Measurements from ENCODE around the gene PACS2. TPM values are rescaled to one million over a fixed set of nuclear protein-coding genes. Genes with fewer than 3 reads are reported as not detected.
A peak's percentile ranks its signal among the peaks of the same experiment; 100 is the strongest.

PACS2 gene
- total RNA-seq, 1 donor from 2014 or later, result 105 TPM

- DNase-seq (ENCODE audit: low spot score), result no peak
These were observed 84.9 kb downstream of the PACS2 start for GRCh38 chr14:105399466-105399775.

- no peak for DNase-seq (ENCODE audit: low spot score)
These were observed 85.5 kb downstream of the PACS2 start for GRCh38 chr14:105400016-105400415.

DNA sequence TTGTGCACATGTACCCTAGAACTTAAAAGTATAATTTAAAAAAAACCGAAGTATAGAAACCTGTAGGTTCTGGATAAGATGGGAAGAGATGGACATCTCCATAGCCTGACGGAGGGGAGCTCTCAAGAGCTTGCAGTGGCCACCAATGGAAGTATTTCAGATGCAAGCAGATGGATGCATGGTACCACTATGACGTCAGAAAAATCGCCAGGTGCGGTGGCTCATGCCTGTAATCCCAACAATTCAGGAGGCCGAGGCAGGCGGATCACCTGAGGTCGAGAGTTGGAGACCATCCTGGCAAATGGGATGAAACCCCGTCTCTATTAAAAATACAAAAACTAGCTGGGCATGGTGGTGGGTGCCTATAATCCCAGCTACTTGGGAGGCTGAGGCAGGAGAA, 87.2 kb downstream of the PACS2 start:
- DNase-seq (ENCODE audit: low spot score), result no peak

DNA sequence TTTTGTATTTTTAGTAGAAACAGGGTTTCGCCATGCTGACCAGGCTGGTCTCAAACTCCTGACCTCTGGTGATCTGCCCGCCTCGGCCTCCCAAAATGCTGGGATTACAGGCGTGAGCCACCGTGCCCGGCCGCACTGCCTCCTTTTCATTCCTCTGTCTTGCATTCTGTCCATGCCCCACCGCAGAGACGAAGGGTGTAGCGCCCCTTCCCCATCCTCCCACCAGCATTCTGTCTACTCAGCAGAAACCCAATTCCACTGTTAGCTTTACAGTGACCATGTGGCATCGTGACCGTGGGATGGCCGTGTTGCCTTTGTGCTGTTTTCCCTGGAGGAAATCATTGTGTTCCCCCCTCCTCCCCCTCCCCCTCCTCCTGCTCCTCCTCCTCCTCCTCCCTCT, 94.0 kb downstream of the PACS2 start:
- no peak for DNase-seq (ENCODE audit: low spot score)

DNA sequence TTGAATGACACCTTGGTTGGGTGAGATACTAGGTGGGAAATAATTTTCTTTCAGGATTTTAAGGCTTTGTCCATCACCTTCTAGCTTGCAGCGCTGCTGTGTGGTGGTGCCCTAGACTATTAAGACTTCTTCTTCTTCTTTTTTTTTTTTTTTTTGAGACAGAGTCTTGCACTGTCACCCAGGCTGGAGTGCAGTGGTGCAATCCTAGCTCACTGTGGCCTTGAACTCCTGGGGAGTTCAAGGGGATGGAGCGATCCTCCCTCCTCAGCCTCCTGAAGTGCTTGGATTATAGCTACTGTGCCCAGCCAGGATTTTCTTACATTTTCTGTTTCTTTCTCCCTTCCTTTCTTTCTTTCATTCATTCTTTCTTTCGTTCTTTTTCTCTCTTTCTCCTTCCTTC, 94.8 kb downstream of the PACS2 start:
- no peak for DNase-seq (ENCODE audit: low spot score)

- no peak for DNase-seq (ENCODE audit: low spot score)
These were observed 96.1 kb downstream of the PACS2 start for GRCh38 chr14:105410642-105411016.

DNA sequence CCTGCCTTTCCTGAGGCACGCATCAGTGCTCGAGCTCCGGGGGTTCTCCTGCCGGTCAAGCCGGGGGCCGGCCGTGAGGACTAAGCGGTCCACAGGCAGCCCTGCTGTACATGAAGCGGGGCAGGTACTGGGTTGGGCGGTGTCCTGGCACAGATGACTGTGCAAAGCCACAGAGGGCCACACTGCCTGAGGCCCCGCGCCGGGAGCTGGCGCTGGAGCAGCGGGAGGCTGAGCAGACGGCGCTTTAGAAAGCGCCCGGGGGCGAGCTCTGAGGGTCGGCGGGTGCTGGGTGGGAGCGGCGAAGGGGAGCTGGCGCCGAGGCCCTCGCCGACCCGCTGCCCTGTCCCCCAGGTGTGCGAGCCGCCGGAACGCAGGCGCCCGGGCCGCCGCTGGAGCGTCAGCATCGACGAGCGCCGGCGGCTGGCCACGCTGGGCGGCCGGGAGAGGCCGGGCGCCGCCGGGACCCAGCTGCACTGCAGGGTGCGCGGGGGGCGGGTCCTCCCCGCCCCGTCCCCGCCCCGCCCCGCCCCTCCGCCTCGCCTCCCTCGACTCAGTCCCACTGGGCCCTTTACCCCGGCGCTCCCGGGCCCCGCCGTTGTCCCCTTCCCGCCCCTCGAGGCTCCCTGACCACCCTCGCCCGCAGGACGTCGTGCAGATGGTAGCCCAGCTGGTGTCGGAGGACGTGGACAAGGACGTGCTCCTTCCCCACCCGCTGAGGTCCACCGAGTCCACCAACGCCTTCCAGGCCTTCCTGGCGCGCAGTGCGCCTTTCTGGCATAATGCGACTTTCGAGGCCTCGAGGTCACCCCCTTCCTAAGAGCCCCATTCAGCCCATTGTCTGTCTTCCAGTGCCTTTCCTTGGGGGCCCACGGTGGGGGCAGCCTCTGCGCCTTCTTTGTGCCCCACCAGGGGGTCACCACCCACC, 96.7 kb downstream of the PACS2 start:
- no peak for DNase-seq (ENCODE audit: low spot score)

DNA sequence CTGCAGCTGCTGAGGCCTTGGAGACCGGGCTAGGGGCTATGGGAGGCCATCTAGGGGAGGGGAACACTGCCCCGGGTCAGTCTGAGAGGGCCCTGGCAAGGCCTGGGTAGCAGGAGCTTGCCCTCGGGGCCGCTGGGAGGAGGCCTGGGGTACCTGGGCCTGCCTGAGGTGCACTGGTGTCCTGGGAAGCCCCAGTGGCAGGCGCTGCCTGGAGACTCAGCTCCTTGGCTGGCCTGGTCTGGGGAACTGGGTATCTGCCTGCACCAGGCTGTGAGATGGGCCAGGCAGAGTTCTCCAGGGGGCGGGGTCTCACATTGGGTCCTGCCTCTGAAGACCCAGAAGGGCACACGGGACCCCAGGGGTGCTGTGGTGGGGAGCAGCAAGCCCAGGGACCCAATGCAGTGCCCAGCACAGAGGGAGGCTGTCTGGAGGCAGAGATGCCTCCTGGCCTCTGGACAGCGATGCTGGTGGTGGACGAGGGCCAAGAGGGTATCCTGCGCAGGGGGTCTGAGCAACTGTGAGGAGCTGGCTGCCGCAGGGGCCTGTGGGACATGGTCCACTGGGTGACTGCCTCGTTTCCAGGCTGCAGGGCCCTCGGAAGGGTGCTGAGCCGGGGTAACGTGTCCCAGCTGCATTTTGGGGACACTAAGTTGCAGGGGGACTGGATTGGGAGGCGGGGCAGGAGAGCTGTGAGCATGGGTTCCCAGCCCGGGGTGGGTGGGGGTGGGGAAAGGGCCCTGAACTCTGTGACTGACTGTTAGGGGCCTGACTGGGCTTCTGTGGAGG, 97.6 kb downstream of the PACS2 start:
- no peak for DNase-seq (ENCODE audit: low spot score)

- no peak for DNase-seq (ENCODE audit: low spot score)
These were observed 98.4 kb downstream of the PACS2 start for GRCh38 chr14:105412771-105413543.

DNA sequence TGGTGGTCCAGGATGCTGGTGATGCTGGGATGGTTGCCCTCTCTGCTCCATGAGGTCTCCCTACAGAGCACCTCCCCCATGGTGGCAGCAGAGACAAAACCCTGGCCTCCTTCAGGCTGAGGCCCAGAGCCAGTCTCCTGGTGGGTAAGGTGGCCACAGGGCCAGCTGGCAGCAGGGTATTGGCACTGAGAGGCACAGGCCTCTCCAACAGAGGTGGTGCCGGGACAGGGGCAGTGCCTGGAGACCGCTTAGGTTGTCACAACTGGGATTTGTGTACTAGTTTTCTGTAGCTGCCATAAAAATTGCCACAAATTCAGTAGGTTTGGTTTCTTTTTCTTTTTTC, 99.0 kb downstream of the PACS2 start:
- DNase-seq (ENCODE audit: low spot score), result no peak

- peak; percentile 54 for DNase-seq (ENCODE audit: low spot score)
These were observed 100.2 kb downstream of the PACS2 start for GRCh38 chr14:105414456-105415371.

GRCh38 chr14:105415481-105416428, 101.2 kb downstream of the PACS2 start:
- no peak for DNase-seq (ENCODE audit: low spot score)

GRCh38 chr14:105416671-105417070, 102.1 kb downstream of the PACS2 start:
- DNase-seq (ENCODE audit: low spot score), result no peak

DNA sequence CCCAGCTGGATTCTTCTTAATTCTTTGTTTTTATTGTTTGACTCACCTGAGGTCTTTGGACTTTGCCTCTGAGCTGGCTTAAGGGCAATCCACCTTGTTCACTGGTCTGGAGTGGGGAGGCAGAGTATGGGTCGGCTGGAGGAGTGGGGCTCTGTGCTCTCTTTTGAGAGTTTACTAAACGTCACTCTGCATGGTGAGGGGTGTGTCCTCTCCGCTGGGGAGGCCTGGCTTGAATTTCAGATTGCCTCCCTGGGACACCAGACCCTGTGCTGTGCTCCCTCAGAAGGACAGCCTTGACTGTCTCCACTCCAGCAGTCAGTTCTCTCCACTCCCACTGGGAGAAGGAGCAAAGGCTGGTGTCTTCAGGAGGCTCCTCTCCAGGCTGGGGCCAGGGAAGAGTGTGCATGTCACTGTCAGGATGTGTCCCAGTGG, 103.2 kb downstream of the PACS2 start:
- DNase-seq (ENCODE audit: low spot score), result no peak

DNA sequence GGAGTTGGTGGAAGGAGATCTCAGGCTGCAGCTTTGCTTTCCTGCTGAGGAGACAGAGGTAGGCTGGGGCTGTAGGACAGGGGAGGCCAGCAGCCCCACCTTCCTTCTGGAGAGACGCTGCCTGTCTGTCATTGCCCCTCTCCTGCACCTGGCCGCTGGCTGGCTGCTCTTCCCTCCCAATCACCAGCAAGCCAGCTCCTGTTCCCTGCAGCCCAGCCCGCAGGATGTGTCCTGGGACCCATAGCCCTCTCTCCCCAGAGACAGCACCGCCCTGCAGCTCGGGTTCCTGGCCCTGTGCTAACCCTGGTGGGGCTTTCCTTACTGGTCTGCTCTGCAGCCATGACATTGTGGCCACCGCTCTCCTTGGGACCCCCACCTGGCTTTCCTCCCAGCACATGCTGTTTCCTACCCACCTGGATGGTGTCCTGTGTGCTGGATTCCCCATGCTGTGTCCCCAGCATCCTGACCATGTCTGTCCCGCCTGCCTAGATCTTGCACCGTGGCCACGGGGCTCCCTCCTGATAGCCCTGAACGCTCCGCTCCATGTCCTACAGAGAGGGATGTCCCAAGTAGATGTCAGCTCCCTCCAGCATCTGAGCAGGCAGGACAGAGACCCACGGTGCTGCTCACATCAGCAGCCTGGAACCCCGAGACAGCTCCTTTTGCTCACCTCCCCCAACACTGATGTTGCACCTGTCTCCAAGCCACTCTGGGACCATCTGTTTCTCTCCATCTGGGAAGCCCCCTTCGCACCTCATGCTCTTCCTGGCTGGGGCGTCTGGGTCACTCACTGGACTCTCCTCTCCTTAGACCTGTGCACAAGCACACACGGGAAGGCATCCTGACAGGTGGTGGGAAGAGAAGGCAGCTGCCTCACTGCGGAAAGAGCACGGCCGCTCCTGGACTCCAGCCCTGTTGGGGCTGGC, 104.0 kb downstream of the PACS2 start:
- DNase-seq (ENCODE audit: low spot score), result no peak

GRCh38 chr14:105419195-105420091, 104.9 kb downstream of the PACS2 start, which contains the start of gene MTA1:
Gene MTA1 (plus strand): TSS chr14:105419827. CDS start chr14:105420036, 209 bp downstream.
- DNase-seq (ENCODE audit: low spot score), result no peak

DNA sequence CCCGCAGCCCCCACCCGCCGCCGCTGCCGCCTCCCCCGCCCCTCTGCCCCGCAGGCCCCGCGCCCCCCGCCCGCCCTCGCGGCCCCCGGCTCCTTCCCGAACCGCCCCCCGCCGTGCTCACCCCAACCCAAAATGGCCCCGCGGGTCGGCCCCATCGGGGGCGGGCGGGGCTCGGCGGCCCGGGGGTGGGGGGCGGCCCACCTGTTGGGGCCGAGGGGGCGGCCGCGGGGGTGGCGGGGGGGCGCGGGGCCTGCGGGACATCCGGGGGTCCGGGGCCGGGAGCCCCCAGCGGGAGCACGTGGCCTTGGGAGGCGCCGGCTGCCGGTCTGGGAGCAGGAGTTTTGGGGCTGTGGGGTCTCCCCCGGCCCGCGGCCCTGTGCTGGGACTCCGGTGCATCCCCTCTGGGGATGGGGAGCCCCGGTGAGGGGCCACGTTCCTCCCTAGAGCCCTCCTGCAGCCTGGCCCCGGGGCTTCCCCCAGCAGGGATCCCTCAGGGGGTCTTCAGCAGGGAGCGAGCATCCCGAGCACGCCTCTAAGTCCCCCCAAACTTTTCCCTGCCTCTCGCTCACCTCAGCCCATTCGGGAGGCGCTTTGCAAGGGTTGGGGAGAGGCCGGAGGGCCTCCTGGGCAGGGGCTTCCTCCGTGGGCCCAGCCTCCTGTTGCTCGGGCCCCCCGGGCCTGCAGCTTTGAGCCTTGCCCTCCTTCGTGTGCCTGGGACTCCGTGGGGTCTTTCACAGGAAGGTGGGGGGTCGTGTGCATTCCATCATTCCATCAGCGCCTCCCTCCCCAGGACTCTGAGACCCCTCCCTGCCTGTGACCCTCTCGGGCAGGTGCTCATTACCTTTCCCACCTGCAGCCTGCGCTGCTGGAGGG, 105.8 kb downstream of the PACS2 start:
- no peak for DNase-seq (ENCODE audit: low spot score)
